GM19023 (cell line): Measurements from ENCODE around the gene EIF4G3.
A peak's percentile ranks its signal among the peaks of the same experiment; 100 is the strongest.
"Not testable (repeated sequence)": the region's sequence is repeated elsewhere in the genome, so short reads cannot be mapped to it uniquely, and the experiment has no call there.

Experiments
- ATAC-seq: cut with Tn5 transposase; IDR thresholded peaks from one replicate; pipeline ENCODE4 v1.9.1; 2021; ENCODE audit warnings: mild to moderate bottlenecking, moderate library complexity; ENCODE audit not compliant: unreplicated experiment

The EIF4G3 gene

GRCh38 chr1:21189421-21189820, 12.7 kb upstream of the EIF4G3 start:
- ATAC-seq, result no peak

- no peak for ATAC-seq
Observed at GRCh38 chr1:21188235-21188634, 11.5 kb upstream of the EIF4G3 start.

- ATAC-seq, result no peak
Observed at GRCh38 chr1:21185221-21185731, 8.6 kb upstream of the EIF4G3 start.

GRCh38 chr1:21184276-21184675, 7.6 kb upstream of the EIF4G3 start:
- ATAC-seq, result no peak

GRCh38 chr1:21182181-21182731, 5.6 kb upstream of the EIF4G3 start:
- ATAC-seq, result no peak

GRCh38 chr1:21178271-21178670, 1.6 kb upstream of the EIF4G3 start:
- not testable (repeated sequence) for ATAC-seq

- ATAC-seq, result peak; percentile 29
Observed at GRCh38 chr1:21175670-21176581, 771 bp downstream of the EIF4G3 start.

- no peak for ATAC-seq
Observed at GRCh38 chr1:21175324-21175669, 1.4 kb downstream of the EIF4G3 start.

GRCh38 chr1:21174654-21175323, 1.9 kb downstream of the EIF4G3 start:
- no peak for ATAC-seq

GRCh38 chr1:21174230-21174629, 2.5 kb downstream of the EIF4G3 start:
- no peak for ATAC-seq

- not testable (repeated sequence) for ATAC-seq
Observed at GRCh38 chr1:21173096-21173495, 3.6 kb downstream of the EIF4G3 start.

- ATAC-seq, result not testable (repeated sequence)
Observed at GRCh38 chr1:21170837-21171236, 5.9 kb downstream of the EIF4G3 start.

GRCh38 chr1:21168444-21168843, 8.3 kb downstream of the EIF4G3 start:
- ATAC-seq, result no peak

GRCh38 chr1:21165646-21166045, 11.1 kb downstream of the EIF4G3 start:
- ATAC-seq, result no peak

- ATAC-seq, result no peak
Observed at GRCh38 chr1:21165076-21165475, 11.6 kb downstream of the EIF4G3 start.

GRCh38 chr1:21164266-21164665, 12.4 kb downstream of the EIF4G3 start:
- no peak for ATAC-seq

- no peak for ATAC-seq
Observed at GRCh38 chr1:21162740-21163464, 13.8 kb downstream of the EIF4G3 start.

- ATAC-seq, result no peak
Observed at GRCh38 chr1:21161842-21162241, 14.9 kb downstream of the EIF4G3 start.

- ATAC-seq, result no peak
Observed at GRCh38 chr1:21160263-21160796, 16.4 kb downstream of the EIF4G3 start.

GRCh38 chr1:21157868-21158267, 18.8 kb downstream of the EIF4G3 start:
- ATAC-seq, result no peak

- no peak for ATAC-seq
Observed at GRCh38 chr1:21157054-21157453, 19.6 kb downstream of the EIF4G3 start.
